Activated naive CD4-positive, alpha-beta T cell treated with anti-CD3 and anti-CD28 coated beads, Interleukin-2, amount 50 U/mL, for 72 hours (primary cell): Measurements from ENCODE around the gene PTPRG. TPM values are rescaled to one million over a fixed set of nuclear protein-coding genes. Genes with fewer than 3 reads are reported as not detected.

ENCODE experiments used
- ATAC-seq, 2 donors: fragments of 150-1000 bp; cut with Tn5 transposase; 2 replicates each; pipeline ENCODE4 v1.10.0; 2021; ENCODE audit warnings: mild to moderate bottlenecking in 2 of 2, moderate library complexity in 2 of 2
- DNase-seq, 2 donors: peaks; one replicate each; pipeline ENCODE4 v3.0.0; 2021 to 2022; ENCODE audit warnings: low spot score in 2 of 2
- H3K27ac Mint-ChIP-seq, 2 donors: one replicate each; pipeline ENCODE4 v1.8.0; 2022; ENCODE audit warnings: mild to moderate bottlenecking in 2 of 2, mixed read lengths in 2 of 2
- H3K36me3 Mint-ChIP-seq, 2 donors: one replicate each; pipeline ENCODE4 v1.8.0; 2022; ENCODE audit warnings: mixed read lengths in 2 of 2
- H3K9me3 Mint-ChIP-seq, 2 donors: one replicate each; pipeline ENCODE4 v1.8.0; 2022; ENCODE audit warnings: mixed read lengths in 2 of 2
- total RNA-seq, 2 donors: library from RNA; stranded (reverse); gene quantifications; one replicate each; pipeline ENCODE4 v1.2.3, GENCODE V29; 2022

Gene PTPRG
- total RNA-seq, 2 donors from 2014 or later: 0.11 to 0.45 TPM

- DNase-seq: no peak
- H3K36me3 Mint-ChIP-seq: no peaks in the 10 kb centered on the region
- H3K9me3 Mint-ChIP-seq: peaks cover 0 to 4% of the 10 kb centered on the region in 2 donors
- H3K27ac Mint-ChIP-seq: no peak overlapping the region
- no peak for ATAC-seq
Measured at GRCh38 chr3:62094461-62094860, 533.1 kb downstream of the PTPRG start.

- ATAC-seq (no peak), DNase-seq (no peak)
- Mint-ChIP-seq H3K9me3 (peaks cover 0 to 4% of the 10 kb centered on the region in 2 donors), H3K27ac (no peak overlapping the region), H3K36me3 (no peaks in the 10 kb centered on the region)
Measured at GRCh38 chr3:62095080-62095479, 533.7 kb downstream of the PTPRG start.

- no peak for ATAC-seq
- no peaks in the 10 kb centered on the region for H3K36me3 Mint-ChIP-seq
- no peak for DNase-seq
- H3K27ac Mint-ChIP-seq: no peak overlapping the region
- peaks cover 0 to 4% of the 10 kb centered on the region in 2 donors for H3K9me3 Mint-ChIP-seq
Measured at GRCh38 chr3:62095756-62096155, 534.4 kb downstream of the PTPRG start.

GRCh38 chr3:62096521-62096920, 535.1 kb downstream of the PTPRG start:
- Mint-ChIP-seq H3K36me3 (no peaks in the 10 kb centered on the region), H3K9me3 (peaks cover 0 to 4% of the 10 kb centered on the region in 2 donors), H3K27ac (no peak overlapping the region)
- DNase-seq: no peak
- ATAC-seq: no peak

- Mint-ChIP-seq H3K27ac (no peak overlapping the region), H3K36me3 (no peaks in the 10 kb centered on the region), H3K9me3 (peaks cover 0 to 4% of the 10 kb centered on the region in 2 donors)
- no peak for ATAC-seq
- DNase-seq: no peak
Measured at GRCh38 chr3:62097121-62097520, 535.8 kb downstream of the PTPRG start.

- ATAC-seq (no peak), DNase-seq (no peak)
- H3K27ac Mint-ChIP-seq: no peak overlapping the region
- no peaks in the 10 kb centered on the region for H3K36me3 Mint-ChIP-seq
- H3K9me3 Mint-ChIP-seq: no peaks in the 10 kb centered on the region
Measured at GRCh38 chr3:62098646-62099365, 537.4 kb downstream of the PTPRG start.

- no peaks in the 10 kb centered on the region for H3K9me3 Mint-ChIP-seq
- no peak for ATAC-seq
- H3K27ac Mint-ChIP-seq: no peak overlapping the region
- H3K36me3 Mint-ChIP-seq: no peaks in the 10 kb centered on the region
- DNase-seq: no peak
Measured at GRCh38 chr3:62100282-62100989, 539.1 kb downstream of the PTPRG start.

GRCh38 chr3:62101488-62101887, 540.1 kb downstream of the PTPRG start:
- Mint-ChIP-seq H3K9me3 (no peaks in the 10 kb centered on the region), H3K36me3 (no peaks in the 10 kb centered on the region), H3K27ac (no peak overlapping the region)
- DNase-seq (no peak), ATAC-seq (no peak)

- ATAC-seq: no peak
- peaks cover 0 to 2% of the 10 kb centered on the region in 2 donors for H3K9me3 Mint-ChIP-seq
- no peaks in the 10 kb centered on the region for H3K36me3 Mint-ChIP-seq
Measured at GRCh38 chr3:62103531-62103930, 542.2 kb downstream of the PTPRG start.

GRCh38 chr3:62109534-62109933, 548.2 kb downstream of the PTPRG start:
- ATAC-seq (peak in 1 of 2 donors; percentile 37), DNase-seq (no peak)
- H3K36me3 Mint-ChIP-seq: no peaks in the 10 kb centered on the region
- H3K9me3 Mint-ChIP-seq: peaks cover 4 to 17% of the 10 kb centered on the region in 2 donors
- no peak overlapping the region for H3K27ac Mint-ChIP-seq

More at GRCh38 chr3:62103531-62103930, 542.2 kb downstream of the PTPRG start:
- no peak for DNase-seq
- no peak overlapping the region for H3K27ac Mint-ChIP-seq

GRCh38 chr3:62110443-62111225, 549.3 kb downstream of the PTPRG start:
- H3K9me3 Mint-ChIP-seq: peaks cover 4 to 17% of the 10 kb centered on the region in 2 donors
- no peak for ATAC-seq
- H3K36me3 Mint-ChIP-seq: no peaks in the 10 kb centered on the region

GRCh38 chr3:62113092-62113491, 551.7 kb downstream of the PTPRG start:
- ATAC-seq: no peak
- Mint-ChIP-seq H3K9me3 (peaks cover 4 to 17% of the 10 kb centered on the region in 2 donors), H3K36me3 (no peaks in the 10 kb centered on the region), H3K27ac (no peak overlapping the region)
- DNase-seq: no peak

More at GRCh38 chr3:62110443-62111225, 549.3 kb downstream of the PTPRG start:
- H3K27ac Mint-ChIP-seq: no peak overlapping the region
- no peak for DNase-seq

GRCh38 chr3:62114763-62115162, 553.4 kb downstream of the PTPRG start:
- DNase-seq (no peak), ATAC-seq (no peak)
- peaks cover 4 to 13% of the 10 kb centered on the region in 2 donors for H3K9me3 Mint-ChIP-seq
- H3K27ac Mint-ChIP-seq: no peak overlapping the region
- H3K36me3 Mint-ChIP-seq: peaks cover 0 to 4% of the 10 kb centered on the region in 2 donors

- Mint-ChIP-seq H3K36me3 (peaks cover 0 to 9% of the 10 kb centered on the region in 2 donors), H3K9me3 (peaks cover 7 to 9% of the 10 kb centered on the region in 2 donors), H3K27ac (no peak overlapping the region)
- no peak for ATAC-seq
- no peak for DNase-seq
Measured at GRCh38 chr3:62117903-62118548, 556.7 kb downstream of the PTPRG start.

GRCh38 chr3:62119139-62119538, 557.8 kb downstream of the PTPRG start:
- no peak for DNase-seq
- H3K27ac Mint-ChIP-seq: peak overlapping the region in 1 of 2 donors; percentile 10
- H3K36me3 Mint-ChIP-seq: peaks cover 0 to 9% of the 10 kb centered on the region in 2 donors
- no peak for ATAC-seq
- H3K9me3 Mint-ChIP-seq: peaks cover 7 to 9% of the 10 kb centered on the region in 2 donors

- H3K36me3 Mint-ChIP-seq: peaks cover 0 to 9% of the 10 kb centered on the region in 2 donors
- no peak for ATAC-seq
- peaks cover 9 to 11% of the 10 kb centered on the region in 2 donors for H3K9me3 Mint-ChIP-seq
- H3K27ac Mint-ChIP-seq: no peak overlapping the region
- DNase-seq: no peak
Measured at GRCh38 chr3:62122819-62123218, 561.4 kb downstream of the PTPRG start.
